DOHH2 (cell line): ENCODE results near the gene DDIAS.

ENCODE experiments used
- EZH2phosphoT487 ChIP-seq: fragments of 200-600 bp; sonication (generic); IDR thresholded peaks from 2 replicates; pipeline ENCODE4 v1.6.1; 2017; ENCODE audit warnings: borderline replicate concordance, mild to moderate bottlenecking, antibody characterized with exemption, low read length, moderate library complexity, mixed read lengths
- TF ChIP-seq, protein P1 (sequence below): fragments of 200-600 bp; sonication (generic); IDR thresholded peaks from one replicate; pipeline ENCODE4 v1.5.1; 2014; ENCODE audit warnings: antibody characterized with exemption, mild to moderate bottlenecking, low read depth, low read length; ENCODE audit not compliant: poor library complexity, severe bottlenecking

- TF ChIP-seq, protein P1, sequence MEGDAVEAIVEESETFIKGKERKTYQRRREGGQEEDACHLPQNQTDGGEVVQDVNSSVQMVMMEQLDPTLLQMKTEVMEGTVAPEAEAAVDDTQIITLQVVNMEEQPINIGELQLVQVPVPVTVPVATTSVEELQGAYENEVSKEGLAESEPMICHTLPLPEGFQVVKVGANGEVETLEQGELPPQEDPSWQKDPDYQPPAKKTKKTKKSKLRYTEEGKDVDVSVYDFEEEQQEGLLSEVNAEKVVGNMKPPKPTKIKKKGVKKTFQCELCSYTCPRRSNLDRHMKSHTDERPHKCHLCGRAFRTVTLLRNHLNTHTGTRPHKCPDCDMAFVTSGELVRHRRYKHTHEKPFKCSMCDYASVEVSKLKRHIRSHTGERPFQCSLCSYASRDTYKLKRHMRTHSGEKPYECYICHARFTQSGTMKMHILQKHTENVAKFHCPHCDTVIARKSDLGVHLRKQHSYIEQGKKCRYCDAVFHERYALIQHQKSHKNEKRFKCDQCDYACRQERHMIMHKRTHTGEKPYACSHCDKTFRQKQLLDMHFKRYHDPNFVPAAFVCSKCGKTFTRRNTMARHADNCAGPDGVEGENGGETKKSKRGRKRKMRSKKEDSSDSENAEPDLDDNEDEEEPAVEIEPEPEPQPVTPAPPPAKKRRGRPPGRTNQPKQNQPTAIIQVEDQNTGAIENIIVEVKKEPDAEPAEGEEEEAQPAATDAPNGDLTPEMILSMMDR: peak; percentile 68
- TF ChIP-seq EZH2phosphoT487: no peak
Measured at GRCh38 chr11:82906236-82906635, 4.7 kb downstream of the DDIAS start.
